T-cell (primary cell): ENCODE results near the gene IRF9. TPM values are rescaled to one million over a fixed set of nuclear protein-coding genes. Genes with fewer than 3 reads are reported as not detected.
A peak's percentile ranks its signal among the peaks of the same experiment; 100 is the strongest.

Experiments
- ATAC-seq, 4 experiments: fragments of 200-7000 bp in 3 of 4; fragments of 150-1000 bp in 1 of 4; cut with Tn5 transposase; replicated peaks in 1 of 4; 1 replicate in 3 of 4; 2 replicates in 1 of 4; pipeline ENCODE4 v1.10.0; 2021; ENCODE audit warnings: moderate library complexity in 3 of 4, mild to moderate bottlenecking in 2 of 4, moderate number of reproducible peaks in 1 of 4
- CTCF ChIA-PET, 2 donors: fragments of 300-600 bp; sonication (Branson Sonifier 250); formaldehyde crosslinking; loops; one replicate each; lab custom pipeline; 2022; ENCODE audit warnings: antibody characterized with exemption in 2 of 2; lab: Charles Lee
- POLR2A ChIA-PET, 2 donors: fragments of 300-600 bp; sonication (Branson Sonifier 250); formaldehyde crosslinking; loops; one replicate each; lab custom pipeline; 2022; ENCODE audit warnings: antibody characterized with exemption in 2 of 2; lab: Charles Lee
- DNase-seq, 35 experiments: peaks; one replicate each; pipeline versions ENCODE4 v3.0.0 to v3.0.0-alpha.2; 2013 to 2023
- H3K27ac ChIP-seq: one replicate; pipeline ENCODE4 v1.5.1; 2013; ENCODE audit warnings: low read length
- H3K27me3 ChIP-seq, 2 experiments: replicated peaks in 1 of 2; 1 replicate in 1 of 2; 2 replicates in 1 of 2; pipeline versions ENCODE4 v1.6.1 to v1.7.0; 2013; ENCODE audit warnings: low read length in 1 of 2, mixed read lengths in 1 of 2; ENCODE audit not compliant: control insufficient read depth in 2 of 2, insufficient read depth in 2 of 2; ENCODE audit errors: extremely low read depth in 1 of 2
- H3K36me3 ChIP-seq, 2 donors: 1 replicate in 1 of 2; 2 replicates in 1 of 2; pipeline versions ENCODE4 v1.6.1 to v1.7.0; 2013; ENCODE audit warnings: low read length in 1 of 2; ENCODE audit not compliant: control insufficient read depth in 2 of 2, insufficient read depth in 1 of 2; ENCODE audit errors: extremely low read depth in 1 of 2
- H3K4me1 ChIP-seq, 2 experiments: 1 replicate in 1 of 2; 2 replicates in 1 of 2; pipeline versions ENCODE4 v1.6.1 to v1.7.0; 2013; ENCODE audit warnings: low read length in 2 of 2, mixed read lengths in 1 of 2; ENCODE audit not compliant: insufficient read depth in 2 of 2, control insufficient read depth in 1 of 2; ENCODE audit errors: extremely low read depth in 1 of 2
- H3K4me3 ChIP-seq, 2 donors: 1 replicate in 1 of 2; 2 replicates in 1 of 2; pipeline versions ENCODE4 v1.5.1 to v1.7.0; 2013; ENCODE audit warnings: mild to moderate bottlenecking in 2 of 2, low read length in 1 of 2, moderate library complexity in 1 of 2; ENCODE audit not compliant: control insufficient read depth in 1 of 2; ENCODE audit errors: extremely low read depth in 1 of 2
- H3K9me3 ChIP-seq: 2 replicates; pipeline ENCODE4 v1.7.0; 2013
- H3K27ac Mint-ChIP-seq, 2 donors: one replicate each; pipeline ENCODE4 v1.8.0; 2020 to 2021; ENCODE audit warnings: mild to moderate bottlenecking in 2 of 2, mixed read lengths in 2 of 2
- H3K27me3 Mint-ChIP-seq, 2 donors: one replicate each; pipeline ENCODE4 v1.8.0; 2021 to 2022; ENCODE audit warnings: mixed read lengths in 2 of 2
- H3K36me3 Mint-ChIP-seq: one replicate; pipeline ENCODE4 v1.8.0; 2021; ENCODE audit warnings: mixed read lengths
- H3K4me1 Mint-ChIP-seq, 3 donors: one replicate each; pipeline ENCODE4 v1.8.0; 2020 to 2022; ENCODE audit warnings: mixed read lengths in 3 of 3, mild to moderate bottlenecking in 1 of 3
- H3K4me3 Mint-ChIP-seq, 3 donors: one replicate each; pipeline ENCODE4 v1.8.0; 2020 to 2022; ENCODE audit warnings: mild to moderate bottlenecking in 3 of 3, mixed read lengths in 3 of 3, moderate library complexity in 3 of 3
- H3K9me3 Mint-ChIP-seq, 3 donors: one replicate each; pipeline ENCODE4 v1.8.0; 2020 to 2022; ENCODE audit warnings: mixed read lengths in 3 of 3
- WGBS: methylation state at CpG from one replicate; pipeline ENCODE4 v1.1.5; 2013; ENCODE audit warnings: missing lambda C conversion rate; ENCODE audit not compliant: insufficient coverage; 5-methylcytosine and 5-hydroxymethylcytosine counted together
- total RNA-seq, 35 experiments: library from RNA in 6 of 35; stranded (reverse) in 6 of 35; fragments of 120-200 nt in 1 of 35; gene quantifications; one replicate each; pipeline versions ENCODE4 v1.2.1 to v1.2.4 and lab custom pipeline; 2013 to 2026

The IRF9 gene
- total RNA-seq, 5 donors from 2014 or later (not counting 1 experiment from before 2014, with no cell fraction given), result 201 to 285 (median 215) TPM

DNA sequence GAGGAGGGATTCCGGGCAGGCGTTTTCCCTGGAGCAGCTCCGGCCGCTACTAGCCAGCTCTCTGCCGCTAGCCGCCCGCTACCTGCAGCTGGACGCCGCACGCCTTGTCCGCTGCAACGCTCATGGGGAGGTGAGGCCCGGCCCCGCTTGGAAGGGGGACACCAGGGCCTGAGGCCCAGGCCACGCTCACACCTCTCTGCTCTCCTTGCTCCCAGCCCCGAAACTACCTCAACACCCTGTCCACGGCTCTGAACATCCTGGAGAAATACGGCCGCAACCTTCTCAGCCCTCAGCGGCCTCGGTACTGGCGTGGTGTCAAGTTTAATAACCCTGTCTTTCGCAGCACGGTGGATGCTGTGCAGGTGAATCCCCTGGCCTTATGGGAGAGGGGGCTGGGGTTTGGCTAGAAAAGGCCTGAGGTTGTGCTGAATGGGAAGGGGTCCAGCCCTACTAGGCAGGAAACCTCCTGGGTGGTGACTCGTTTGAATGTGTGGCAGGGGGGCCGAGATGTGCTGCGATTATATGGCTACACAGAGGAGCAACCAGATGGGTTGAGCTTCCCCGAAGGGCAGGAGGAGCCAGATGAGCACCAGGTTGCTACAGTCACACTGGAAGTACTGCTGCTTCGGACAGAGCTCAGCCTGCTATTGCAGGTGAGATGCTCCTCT, 13.2 kb upstream of the IRF9 start:
- peak overlapping the region; percentile 76 to 83 for H3K27ac Mint-ChIP-seq
- peaks cover 40% of the 10 kb centered on the region for H3K36me3 Mint-ChIP-seq
- no peaks in the 10 kb centered on the region for H3K27me3 Mint-ChIP-seq
- DNase-seq (peak in 1 of 35 experiments; percentile 23), ATAC-seq (no peak)
- Histone ChIP-seq H3K27ac (peak overlapping the region; percentile 26), H3K9me3 (no peaks in the 10 kb centered on the region), H3K4me3 (peak overlapping the region; percentile 69 to 91), H3K4me1 (peaks cover 16 to 56% of the 10 kb centered on the region in 2 experiments), H3K36me3 (peaks cover 20 to 64% of the 10 kb centered on the region in 2 donors), H3K27me3 (no peaks in the 10 kb centered on the region)
- CTCF ChIA-PET, result interaction anchor here (0.8 to 2.7 kb wide), 7 partner anchors 11 to 94 kb away, joined by 3 to 30 read pairs (median 3); partner anchors contain the start of genes IRF9 (in 2 of the 2), PSME1 (in 1 of the 2) and TINF2 (in 1 of the 2)
- peaks cover 57 to 65% (median 63%) of the 10 kb centered on the region in 3 donors for H3K4me1 Mint-ChIP-seq
- peak overlapping the region; percentile 96 to 99 (median 97) for H3K4me3 Mint-ChIP-seq
- no peaks in the 10 kb centered on the region for H3K9me3 Mint-ChIP-seq
- WGBS, result 6% methylated on average over 18 of the region's 29 CpGs
- POLR2A ChIA-PET, result interaction anchor here (0.8 to 3.0 kb wide), 3 partner anchors 11 to 33 kb away, joined by 3 to 23 read pairs (median 3); partner anchors contain the start of genes DCAF11 (in 1 of the 2) and NRL (in 1 of the 2)

DNA sequence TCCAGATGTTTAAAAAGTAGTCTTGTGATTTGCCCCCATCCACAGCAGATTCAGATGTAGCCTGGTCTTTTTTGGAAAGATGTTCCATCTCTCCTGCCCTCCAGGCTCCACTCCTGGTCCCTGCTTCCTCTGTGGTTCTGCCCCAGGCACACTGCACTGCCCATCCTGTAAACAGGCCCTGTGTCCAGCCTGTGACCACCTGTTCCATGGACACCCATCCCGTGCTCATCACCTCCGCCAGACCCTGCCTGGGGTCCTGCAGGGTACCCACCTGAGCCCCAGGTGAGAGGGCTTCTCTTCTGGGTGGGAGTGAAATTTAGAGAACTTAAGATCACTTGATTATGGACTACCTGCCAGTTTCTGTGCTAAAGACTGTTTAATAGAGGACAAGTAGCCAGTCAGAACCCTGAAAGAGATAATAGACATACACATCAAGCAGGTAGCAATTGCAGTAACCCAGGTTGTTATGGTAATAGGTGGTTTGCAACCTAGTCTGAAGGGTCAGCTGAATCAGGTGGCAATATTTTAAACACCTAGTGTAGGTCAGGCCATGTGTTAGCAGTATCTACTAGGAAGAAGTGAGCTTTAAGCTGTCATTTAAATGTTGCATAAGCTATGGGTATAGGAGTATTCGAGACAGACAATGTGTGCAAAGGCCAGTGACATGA, 11.6 kb upstream of the IRF9 start:
- Mint-ChIP-seq H3K36me3 (peaks cover 28% of the 10 kb centered on the region), H3K4me1 (peaks cover 45 to 53% (median 51%) of the 10 kb centered on the region in 3 donors), H3K27ac (peak overlapping the region in 1 of 2 donors; percentile 73), H3K4me3 (peak overlapping the region; percentile 96 to 99 (median 97)), H3K27me3 (no peaks in the 10 kb centered on the region), H3K9me3 (no peaks in the 10 kb centered on the region)
- Histone ChIP-seq H3K9me3 (no peaks in the 10 kb centered on the region), H3K27me3 (no peaks in the 10 kb centered on the region), H3K4me3 (no peak overlapping the region), H3K4me1 (peaks cover 16 to 50% of the 10 kb centered on the region in 2 experiments), H3K27ac (no peak overlapping the region), H3K36me3 (peaks cover 18 to 53% of the 10 kb centered on the region in 2 donors)
- POLR2A ChIA-PET, result no interaction called here
- 100% methylated on average over 1 of the region's 3 CpGs for WGBS
- no peak for ATAC-seq
- no peak for DNase-seq
- CTCF ChIA-PET, result interaction anchor here in 1 of 2 donors (1.0 to 1.4 kb wide), 2 partner anchors 11 to 36 kb away, joined by 3 read pairs; no protein-coding TSS in a partner anchor

DNA sequence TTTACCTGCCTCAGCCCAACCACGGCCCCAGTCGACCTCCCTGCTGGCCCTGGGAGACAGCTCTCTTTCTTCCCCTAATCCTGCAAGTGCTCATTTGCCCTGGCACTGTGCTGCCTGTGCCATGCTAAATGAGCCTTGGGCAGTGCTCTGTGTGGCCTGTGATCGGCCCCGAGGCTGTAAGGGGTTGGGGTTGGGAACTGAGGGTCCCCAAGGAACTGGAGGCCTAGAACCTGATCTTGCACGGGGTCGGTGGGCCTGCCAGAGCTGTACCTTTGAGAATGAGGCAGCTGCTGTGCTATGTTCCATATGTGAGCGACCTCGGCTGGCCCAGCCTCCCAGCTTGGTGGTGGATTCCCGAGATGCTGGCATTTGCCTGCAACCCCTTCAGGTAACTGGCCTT, 11.0 kb upstream of the IRF9 start:
- DNase-seq (no peak), ATAC-seq (no peak)
- no peaks in the 10 kb centered on the region for H3K9me3 ChIP-seq
- peaks cover 16 to 47% of the 10 kb centered on the region in 2 experiments for H3K4me1 ChIP-seq
- Mint-ChIP-seq H3K27ac (peak overlapping the region in 1 of 2 donors; percentile 73), H3K9me3 (no peaks in the 10 kb centered on the region), H3K36me3 (peaks cover 35% of the 10 kb centered on the region), H3K4me3 (no peak overlapping the region), H3K4me1 (peaks cover 40 to 47% (median 45%) of the 10 kb centered on the region in 3 donors), H3K27me3 (no peaks in the 10 kb centered on the region)
- CTCF ChIA-PET, result interaction anchor here in 1 of 2 donors (1.4 kb wide), 1 partner anchor 10 kb away, joined by 3 read pairs; no protein-coding TSS in a partner anchor
- POLR2A ChIA-PET, result interaction anchor here in 1 of 2 donors (0.7 kb wide), 1 partner anchor 328 kb away, joined by 3 read pairs; no protein-coding TSS in a partner anchor
- WGBS, result over 99% methylated on average over 7 of the region's 9 CpGs
- H3K4me3 ChIP-seq, result no peak overlapping the region
- no peak overlapping the region for H3K27ac ChIP-seq
- no peaks in the 10 kb centered on the region for H3K27me3 ChIP-seq
- H3K36me3 ChIP-seq, result peaks cover 18 to 53% of the 10 kb centered on the region in 2 donors

DNA sequence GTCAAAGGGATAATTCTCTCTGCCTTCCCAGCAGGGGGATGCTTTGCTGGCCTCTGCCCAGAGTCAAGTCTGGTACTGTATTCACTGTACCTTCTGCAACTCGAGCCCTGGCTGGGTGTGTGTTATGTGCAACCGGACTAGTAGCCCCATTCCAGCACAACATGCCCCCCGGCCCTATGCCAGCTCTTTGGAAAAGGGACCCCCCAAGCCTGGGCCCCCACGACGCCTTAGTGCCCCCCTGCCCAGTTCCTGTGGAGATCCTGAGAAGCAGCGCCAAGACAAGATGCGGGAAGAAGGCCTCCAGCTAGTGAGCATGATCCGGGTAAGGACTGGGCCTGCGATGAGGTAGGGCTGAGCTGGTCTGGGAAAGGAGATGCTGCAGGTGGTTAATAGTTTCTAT, 10.5 kb upstream of the IRF9 start:
- peaks cover 12 to 41% of the 10 kb centered on the region in 2 experiments for H3K4me1 ChIP-seq
- no peaks in the 10 kb centered on the region for H3K9me3 ChIP-seq
- no peak for DNase-seq
- no peak overlapping the region for H3K4me3 ChIP-seq
- peaks cover 21 to 56% of the 10 kb centered on the region in 2 donors for H3K36me3 ChIP-seq
- ATAC-seq, result no peak
- Mint-ChIP-seq H3K27me3 (no peaks in the 10 kb centered on the region), H3K4me3 (no peak overlapping the region), H3K36me3 (peaks cover 35% of the 10 kb centered on the region), H3K4me1 (peaks cover 35 to 42% (median 40%) of the 10 kb centered on the region in 3 donors), H3K9me3 (no peaks in the 10 kb centered on the region), H3K27ac (peak overlapping the region; percentile 44 to 83)
- POLR2A ChIA-PET, result interaction anchor here in 1 of 2 donors (0.7 kb wide), 1 partner anchor 327 kb away, joined by 3 read pairs; no protein-coding TSS in a partner anchor
- no peak overlapping the region for H3K27ac ChIP-seq
- no peaks in the 10 kb centered on the region for H3K27me3 ChIP-seq
- CTCF ChIA-PET, result interaction anchor here (0.9 to 1.4 kb wide), 2 partner anchors 10 to 42 kb away, joined by 3 read pairs; no protein-coding TSS in a partner anchor
- 99% methylated on average over 6 of the region's 9 CpGs for WGBS

DNA sequence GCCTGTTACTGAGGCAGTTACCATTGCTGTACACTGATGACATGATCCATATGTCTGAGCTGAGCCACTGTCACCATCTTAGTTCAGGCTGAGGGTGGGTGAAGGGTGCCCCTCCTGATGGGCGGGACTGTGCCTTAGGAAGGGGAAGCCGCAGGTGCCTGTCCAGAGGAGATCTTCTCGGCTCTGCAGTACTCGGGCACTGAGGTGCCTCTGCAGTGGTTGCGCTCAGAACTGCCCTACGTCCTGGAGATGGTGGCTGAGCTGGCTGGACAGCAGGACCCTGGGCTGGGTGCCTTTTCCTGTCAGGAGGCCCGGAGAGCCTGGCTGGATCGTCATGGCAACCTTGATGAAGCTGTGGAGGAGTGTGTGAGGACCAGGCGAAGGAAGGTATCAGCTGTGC, 10.1 kb upstream of the IRF9 start:
- Mint-ChIP-seq H3K36me3 (peaks cover 39% of the 10 kb centered on the region), H3K27me3 (no peaks in the 10 kb centered on the region), H3K4me1 (peaks cover 31 to 37% (median 35%) of the 10 kb centered on the region in 3 donors), H3K4me3 (no peak overlapping the region), H3K27ac (peak overlapping the region in 1 of 2 donors; percentile 39), H3K9me3 (no peaks in the 10 kb centered on the region)
- H3K27me3 ChIP-seq, result no peaks in the 10 kb centered on the region
- H3K9me3 ChIP-seq, result no peaks in the 10 kb centered on the region
- CTCF ChIA-PET, result interaction anchor here (0.8 to 0.9 kb wide), 2 partner anchors 9 to 43 kb away, joined by 3 read pairs; no protein-coding TSS in a partner anchor
- H3K4me3 ChIP-seq, result no peak overlapping the region
- H3K4me1 ChIP-seq, result peaks cover 8 to 37% of the 10 kb centered on the region in 2 experiments
- WGBS, result 100% methylated on average over 5 of the region's 9 CpGs
- POLR2A ChIA-PET, result no interaction called here
- ATAC-seq (no peak), DNase-seq (no peak)
- no peak overlapping the region for H3K27ac ChIP-seq
- peaks cover 22 to 60% of the 10 kb centered on the region in 2 donors for H3K36me3 ChIP-seq
